Fibroblast of lung (primary cell): Measurements from ENCODE around the gene TSPAN5.

ENCODE experiments used
- CTCF ChIP-seq, 2 donors: IDR thresholded peaks in 1 of 2; conservative IDR thresholded peaks in 1 of 2; 1 replicate in 1 of 2; 2 replicates in 1 of 2; pipeline ENCODE4 v1.5.1; 2011 to 2012; ENCODE audit warnings: low read length in 2 of 2, control low read depth in 1 of 2, inconsistent platforms in 1 of 2, low read depth in 1 of 2, mild to moderate bottlenecking in 1 of 2
- EZH2 ChIP-seq: IDR thresholded peaks from 2 replicates; pipeline ENCODE4 v1.5.1; 2012; ENCODE audit warnings: low read length, control low read depth, mild to moderate bottlenecking; ENCODE audit errors: missing control alignments

DNA sequence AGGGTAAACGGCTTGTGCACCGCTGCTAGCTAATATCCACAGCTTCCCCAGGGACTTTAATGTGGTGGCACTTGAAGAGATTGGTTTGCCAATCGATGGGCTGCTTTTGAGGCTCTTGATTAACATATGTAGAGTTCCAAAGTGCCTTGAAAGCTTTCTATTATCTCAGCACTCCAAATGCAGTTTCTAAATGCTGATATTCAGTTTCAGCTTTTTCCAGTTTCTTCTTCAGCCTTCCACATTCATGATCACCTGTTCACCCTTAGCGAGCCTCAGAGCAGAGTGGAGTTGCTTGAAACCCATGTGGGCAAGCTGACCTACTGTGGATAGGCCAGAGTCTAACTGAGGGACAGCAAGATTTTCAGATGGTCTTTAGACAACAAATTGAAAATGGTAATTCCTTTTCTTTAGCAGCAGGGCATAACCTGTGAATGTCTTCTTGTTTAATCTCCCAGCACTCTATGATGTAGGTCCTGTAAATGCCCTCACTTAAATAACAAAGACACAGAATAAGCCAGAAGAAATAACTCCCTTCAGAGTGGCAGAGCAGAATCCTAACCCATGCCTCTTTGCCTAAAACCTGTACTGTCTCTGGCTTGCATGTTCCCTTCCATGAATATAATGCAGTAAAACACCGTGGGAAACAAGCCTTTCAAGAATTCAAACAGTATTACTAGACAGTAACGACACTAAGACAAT is 99.8 kb downstream of the TSPAN5 start:
- TF ChIP-seq CTCF (conservative IDR thresholded peaks at IDR 0.05 in 1 of 2, IDR thresholded peaks at IDR 0.05 in 1 of 2; ENCODE audit: low read depth in 1 of 2, low read length in 2 of 2), result no peak
- no peak for TF ChIP-seq EZH2
